Measurements from ENCODE around the gene CSMD2.

CSMD2 gene

DNA sequence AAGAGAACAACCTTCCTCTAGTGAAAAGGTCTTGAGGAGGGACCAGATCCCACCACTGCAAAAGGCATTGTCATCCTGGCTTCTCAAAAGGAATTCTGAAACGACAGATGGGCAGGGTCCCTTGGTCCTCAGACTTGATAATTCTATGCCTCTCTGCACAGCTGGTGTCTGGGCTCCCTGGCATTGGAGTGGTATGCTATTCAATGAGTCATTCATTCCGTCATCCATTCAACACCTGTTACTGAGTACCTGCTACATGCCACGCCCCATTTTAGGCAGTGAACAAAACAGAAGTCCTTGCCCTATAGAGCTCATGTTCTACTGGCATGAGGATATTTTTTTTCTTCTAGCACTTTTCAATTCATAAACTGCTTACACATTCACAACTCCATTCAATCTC lies 347.0 kb downstream of the CSMD2 start:
- no peak for DNase-seq (ENCODE audit: low read depth)

DNA sequence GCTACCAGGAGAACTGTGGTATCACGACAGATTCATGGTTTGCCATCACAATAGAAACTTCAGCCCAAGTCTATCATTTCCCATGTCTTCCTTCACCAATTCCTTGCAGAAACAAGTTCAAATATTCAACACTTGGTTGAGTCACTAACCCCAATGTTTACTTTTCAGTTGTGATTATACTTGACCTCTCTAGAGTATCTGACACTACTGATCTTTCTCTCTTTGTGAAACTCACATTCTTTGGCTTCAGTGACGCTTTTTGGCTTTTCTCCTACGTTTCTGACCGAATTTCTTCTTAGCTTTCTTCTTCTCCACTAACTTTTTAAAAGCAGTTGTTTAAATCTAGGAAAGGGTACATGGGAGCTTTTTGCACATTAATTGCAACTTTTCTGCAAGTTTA lies 350.0 kb downstream of the CSMD2 start:
- no peak for DNase-seq (ENCODE audit: low read depth)

DNA sequence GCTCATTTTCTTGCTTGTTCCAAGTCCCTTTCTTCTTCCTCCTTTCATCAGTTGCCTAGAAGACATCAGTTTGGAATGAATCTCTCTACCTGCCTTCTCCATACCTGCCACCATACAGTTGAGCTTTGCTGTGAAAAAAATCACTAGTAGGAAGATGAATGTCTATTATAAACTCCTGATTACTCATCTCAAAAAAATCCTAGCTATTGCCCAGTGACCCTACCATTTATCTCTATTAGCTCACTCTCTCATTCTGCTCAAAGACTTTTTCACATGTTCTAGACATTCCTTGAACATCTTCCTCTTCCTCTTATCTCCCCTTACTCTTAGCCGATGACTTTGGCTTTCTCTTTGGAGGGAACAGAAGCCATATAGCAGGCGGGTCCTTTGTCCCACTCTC lies 350.9 kb downstream of the CSMD2 start:
- no peak for DNase-seq (ENCODE audit: low read depth)

DNA sequence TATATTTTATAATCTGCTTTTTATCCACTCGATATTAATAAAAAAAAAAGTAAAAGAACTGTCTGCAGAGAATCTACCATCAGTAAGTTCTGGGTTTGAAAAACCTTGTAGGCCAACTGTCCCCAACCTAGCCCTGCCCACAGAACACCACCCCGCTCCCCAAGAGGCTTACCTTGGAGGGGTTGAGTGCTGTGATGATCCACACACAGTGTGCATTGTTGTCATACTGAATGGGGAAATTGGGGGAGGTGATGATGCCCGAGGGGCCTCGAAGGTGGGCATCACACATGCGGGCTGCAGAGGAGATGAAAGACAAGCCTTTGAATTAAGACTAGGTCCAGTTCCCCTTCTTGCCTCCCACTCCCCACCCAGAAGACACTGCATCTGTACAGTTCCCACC lies 354.5 kb downstream of the CSMD2 start:
- DNase-seq (ENCODE audit: low read depth), result no peak

DNA sequence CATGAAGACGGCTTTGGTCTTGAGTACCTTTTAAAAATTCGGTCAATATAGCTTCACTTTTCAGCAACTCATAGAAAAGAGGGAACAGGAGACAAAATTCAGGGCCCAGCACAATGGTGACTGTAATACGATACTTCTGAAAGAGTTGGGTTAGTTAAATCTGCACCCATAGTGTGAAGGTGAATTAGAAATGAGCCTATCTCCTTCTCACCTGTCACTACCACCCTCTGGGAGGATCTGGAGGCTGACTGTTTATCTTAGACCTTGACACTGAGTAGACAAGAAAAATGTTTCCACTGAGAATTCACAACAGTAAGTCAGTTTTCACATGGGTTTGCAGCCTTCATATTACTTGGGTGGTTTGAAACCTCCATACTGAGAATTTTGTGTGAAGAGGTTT lies 359.0 kb downstream of the CSMD2 start:
- no peak for DNase-seq (ENCODE audit: low read depth)

DNA sequence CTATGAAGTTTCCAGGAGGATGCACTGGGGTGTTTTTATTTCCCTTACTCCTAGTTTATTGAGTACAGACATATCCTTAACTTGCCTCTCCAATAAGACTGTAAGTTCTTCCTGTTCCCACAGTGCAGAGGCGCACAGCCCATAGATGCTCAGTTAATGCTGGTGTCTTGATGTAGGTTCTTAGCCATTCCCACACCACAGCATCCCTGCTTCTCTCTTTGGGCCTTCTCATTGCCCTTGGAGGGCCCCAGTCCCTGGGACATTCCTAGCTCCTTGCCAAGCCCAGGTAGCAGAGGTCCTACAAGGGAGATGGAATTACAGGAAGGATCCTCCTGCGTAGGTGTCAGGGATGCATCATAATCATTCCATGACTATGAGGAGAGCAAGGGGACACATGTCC lies 362.8 kb downstream of the CSMD2 start:
- DNase-seq (ENCODE audit: low read depth), result no peak

DNA sequence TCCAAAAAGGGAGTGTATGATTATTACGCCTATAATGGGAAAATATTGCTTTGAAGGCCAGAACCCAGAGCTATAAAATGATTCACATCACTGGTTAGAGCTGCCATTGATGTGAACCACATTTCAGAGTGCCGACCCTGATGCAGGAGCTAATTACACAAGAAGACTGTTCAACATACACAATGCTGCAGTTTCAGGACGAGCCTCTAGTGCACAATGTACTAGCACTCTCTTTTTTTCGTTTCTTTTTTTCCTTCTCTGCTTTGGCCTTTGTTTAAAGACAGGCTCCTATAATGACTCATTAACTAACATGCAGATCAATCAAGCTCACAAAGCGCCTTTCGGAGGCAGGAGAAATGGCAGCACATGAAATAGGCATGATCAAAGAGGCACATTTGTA lies 367.2 kb downstream of the CSMD2 start:
- no peak for DNase-seq (ENCODE audit: low read depth)

DNA sequence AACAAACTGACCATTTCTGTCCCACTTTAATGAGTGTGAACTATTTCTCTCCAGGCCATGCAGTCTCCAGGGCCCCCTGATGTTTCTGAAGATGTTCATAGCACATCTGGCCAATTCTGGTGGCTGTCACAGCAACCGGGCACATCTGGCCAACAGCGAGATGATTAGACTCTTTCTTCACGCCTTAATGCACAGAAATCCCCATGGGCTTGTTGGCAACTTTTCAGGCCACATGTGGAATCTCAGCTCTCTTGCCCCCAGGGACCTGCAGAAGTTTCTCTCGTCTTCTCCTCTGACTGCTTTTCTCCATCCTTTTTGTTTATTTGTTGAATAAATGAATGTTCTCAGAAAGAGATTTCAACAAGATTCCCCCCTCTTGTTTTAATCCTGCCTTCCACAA lies 372.4 kb downstream of the CSMD2 start:
- DNase-seq (ENCODE audit: low read depth), result no peak

DNA sequence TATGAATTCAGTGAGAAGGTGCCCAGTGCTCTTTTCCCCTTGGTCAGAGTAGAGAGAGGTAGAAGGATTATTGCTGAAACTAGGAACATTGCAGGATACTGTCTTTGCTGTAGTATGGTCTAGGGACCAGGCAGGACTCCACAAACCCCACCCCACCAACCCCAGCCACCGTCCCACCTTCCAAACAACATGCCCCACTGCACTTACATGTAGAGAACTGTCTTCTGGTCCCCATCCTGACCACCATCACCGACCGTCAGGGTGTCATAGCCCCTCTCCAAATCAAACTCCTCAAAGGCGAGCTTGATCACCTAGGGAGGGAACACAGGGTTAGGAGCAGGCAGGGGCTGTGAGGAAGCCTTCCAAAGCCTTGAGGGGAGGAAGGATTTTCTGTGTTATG lies 372.8 kb downstream of the CSMD2 start:
- no peak for DNase-seq (ENCODE audit: low read depth)

DNA sequence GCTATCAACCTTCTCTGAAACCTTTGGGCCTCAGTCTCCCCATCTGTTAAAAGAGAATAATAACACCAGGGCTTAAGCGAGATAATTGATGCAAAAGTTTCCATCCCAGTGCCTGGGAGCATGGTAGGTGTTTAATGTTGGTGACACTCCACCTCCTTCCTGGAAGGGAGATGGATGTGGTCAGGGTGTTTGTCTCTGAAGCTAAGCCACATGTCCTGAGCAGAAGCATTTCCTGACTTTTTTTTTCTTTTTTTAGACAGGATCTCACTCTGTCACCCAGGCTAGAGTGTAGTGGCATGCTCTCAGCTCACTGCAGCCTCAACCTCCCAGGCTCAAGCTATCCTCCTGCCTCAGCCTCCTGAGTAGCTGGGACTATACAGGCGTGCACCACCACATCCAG lies 373.8 kb downstream of the CSMD2 start:
- no peak for DNase-seq (ENCODE audit: low read depth)

DNA sequence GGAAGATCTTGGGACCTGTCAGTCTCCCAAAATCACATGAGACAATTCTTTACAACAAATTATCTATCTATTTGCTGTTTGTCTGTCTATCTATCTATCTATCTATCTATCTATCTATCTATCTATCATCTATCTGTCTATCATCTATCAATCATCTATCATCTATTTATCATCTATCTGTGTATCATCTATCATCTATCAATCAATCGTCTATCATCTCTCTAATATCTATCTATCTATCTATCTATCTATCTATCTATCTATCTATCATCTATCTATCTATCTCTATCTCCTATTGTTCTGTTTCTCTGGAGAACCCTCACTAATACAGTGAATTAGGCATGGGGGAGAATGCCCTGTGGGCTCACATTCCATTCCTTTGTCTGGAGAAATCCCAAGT lies 374.5 kb downstream of the CSMD2 start:
- no peak for DNase-seq (ENCODE audit: low read depth)

DNA sequence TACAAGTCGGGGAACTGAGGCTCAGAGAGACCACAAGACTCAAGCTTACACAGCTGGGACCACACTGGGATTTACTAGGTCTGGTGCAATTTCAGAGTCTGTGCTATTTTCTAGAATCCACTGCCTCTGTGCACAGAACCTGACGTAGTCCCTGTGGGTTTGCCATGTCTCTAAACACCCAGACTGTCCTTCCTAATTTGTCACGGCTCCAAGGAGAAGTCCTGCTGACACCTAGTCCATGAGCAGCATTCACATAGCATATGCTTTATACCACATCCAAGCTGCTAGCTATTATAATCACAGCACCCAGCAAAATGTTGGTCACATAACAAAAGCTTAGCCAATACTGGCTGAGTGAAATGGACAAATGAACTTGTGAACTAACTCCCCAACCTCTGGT lies 380.2 kb downstream of the CSMD2 start:
- DNase-seq (ENCODE audit: low read depth), result no peak

DNA sequence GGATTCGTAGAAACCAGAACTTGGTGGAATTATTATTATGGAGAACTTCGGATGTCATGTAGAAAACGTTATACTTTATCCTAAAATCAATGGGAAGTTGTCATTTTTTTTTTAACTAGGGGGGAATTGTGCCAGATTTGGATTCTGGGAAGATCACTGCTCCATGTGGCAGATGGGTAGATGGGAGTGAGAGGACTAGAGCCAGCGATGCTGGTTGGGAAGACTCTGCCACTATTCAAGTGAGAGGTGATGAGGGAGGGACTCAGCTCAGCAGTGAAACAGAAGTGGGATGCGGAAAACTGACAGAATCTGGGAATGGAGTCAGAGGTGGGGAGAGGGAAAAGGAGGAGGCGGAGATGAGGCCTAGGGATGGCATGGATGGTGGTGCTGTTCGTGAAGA lies 382.3 kb downstream of the CSMD2 start:
- no peak for DNase-seq (ENCODE audit: low read depth)

DNA sequence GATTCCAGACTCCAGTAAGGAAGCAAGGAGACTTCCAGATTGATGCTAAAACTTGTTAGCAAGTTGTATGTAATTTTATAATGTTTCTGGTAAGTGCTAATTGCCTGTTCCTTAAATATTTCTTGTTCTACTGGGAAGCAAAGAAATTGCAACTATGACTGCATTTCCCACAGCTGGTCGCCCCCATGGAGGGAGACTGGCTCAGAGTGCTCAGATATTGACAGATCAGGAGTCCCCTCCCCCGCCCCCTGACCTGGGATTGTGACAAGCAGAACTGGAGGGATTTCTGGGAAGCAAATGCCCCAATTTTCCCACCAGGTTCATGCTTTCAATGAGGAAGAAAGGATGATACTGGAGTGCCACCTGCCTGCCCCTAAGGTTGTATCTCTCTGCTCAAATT lies 383.4 kb downstream of the CSMD2 start:
- no peak for DNase-seq (ENCODE audit: low read depth)

DNA sequence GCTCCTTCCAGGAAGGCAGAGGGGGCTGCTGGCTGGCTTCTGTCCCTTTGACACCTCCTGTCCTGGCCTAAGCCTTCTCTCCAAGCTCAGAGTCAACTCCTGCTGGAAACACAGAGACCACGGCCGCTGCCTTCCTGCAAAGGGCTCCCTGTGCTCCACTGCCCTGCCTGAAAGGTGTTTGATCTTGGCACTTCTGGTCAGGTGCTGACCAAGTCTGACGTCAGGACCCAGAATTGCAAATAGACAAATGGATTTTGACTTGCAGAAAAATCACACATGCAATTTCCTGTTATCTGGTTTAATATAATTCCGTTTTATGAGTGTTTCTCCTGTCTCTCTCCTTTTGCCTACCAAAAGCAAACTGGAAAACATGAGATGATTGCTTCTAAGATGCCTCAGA lies 387.7 kb downstream of the CSMD2 start:
- no peak for DNase-seq (ENCODE audit: low read depth)

DNA sequence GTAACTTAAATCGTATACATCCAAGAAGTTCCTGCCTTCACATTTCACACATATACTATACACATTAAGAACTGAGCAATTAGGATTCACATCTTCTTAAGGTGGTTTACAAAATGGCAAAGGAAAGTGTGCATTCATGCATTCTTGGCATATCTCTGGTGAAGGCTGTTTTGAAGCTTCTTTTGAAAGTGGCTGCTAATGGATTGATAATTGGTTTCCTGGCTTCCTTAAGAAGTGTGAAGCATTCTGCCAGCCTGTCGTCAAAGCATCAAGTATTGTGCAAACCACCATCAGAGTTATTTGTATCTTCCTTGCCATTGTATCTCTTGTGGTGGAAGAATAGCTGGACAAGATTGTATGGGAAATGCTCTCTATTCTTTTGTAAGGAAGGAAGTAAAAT lies 396.2 kb downstream of the CSMD2 start:
- no peak for DNase-seq (ENCODE audit: low read depth)

DNA sequence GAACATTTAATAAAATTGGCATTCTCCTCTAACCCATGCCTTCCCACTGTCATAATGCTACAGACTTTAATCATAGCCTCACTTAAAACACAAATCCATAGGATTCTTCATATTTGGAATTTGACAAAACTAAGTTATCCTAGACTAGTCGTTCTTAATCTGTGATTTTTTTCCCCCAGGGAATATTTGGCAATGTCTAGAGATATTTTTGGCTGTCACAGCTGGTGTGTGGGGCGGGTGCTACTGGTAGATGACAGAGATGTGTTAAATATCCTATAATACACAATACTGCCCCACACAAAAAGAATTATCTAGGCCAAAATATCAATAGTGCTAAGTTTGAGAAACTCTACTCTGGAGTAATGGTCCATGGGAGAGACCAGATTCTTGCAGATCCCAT lies 396.9 kb downstream of the CSMD2 start:
- DNase-seq (ENCODE audit: low read depth), result no peak

DNA sequence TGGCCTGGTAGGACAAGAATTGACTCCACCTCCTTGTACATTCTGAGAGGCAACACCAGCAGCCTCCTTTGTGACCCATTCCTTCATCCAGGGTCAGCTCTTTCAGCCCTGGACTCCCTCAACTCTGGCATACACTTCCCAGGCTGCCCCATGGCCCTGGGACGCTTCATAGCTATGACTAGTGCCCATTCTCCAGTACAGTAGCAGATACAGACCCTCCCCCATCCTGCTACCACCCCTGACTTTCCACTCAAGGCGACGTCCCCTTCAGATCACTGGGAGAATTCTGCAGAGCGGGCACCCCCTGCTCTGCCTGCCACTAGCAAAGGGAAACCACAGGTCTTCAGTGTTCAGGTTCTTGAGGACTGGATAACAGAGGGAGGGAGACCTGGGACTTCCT lies 400.9 kb downstream of the CSMD2 start:
- no peak for DNase-seq (ENCODE audit: low read depth)

DNA sequence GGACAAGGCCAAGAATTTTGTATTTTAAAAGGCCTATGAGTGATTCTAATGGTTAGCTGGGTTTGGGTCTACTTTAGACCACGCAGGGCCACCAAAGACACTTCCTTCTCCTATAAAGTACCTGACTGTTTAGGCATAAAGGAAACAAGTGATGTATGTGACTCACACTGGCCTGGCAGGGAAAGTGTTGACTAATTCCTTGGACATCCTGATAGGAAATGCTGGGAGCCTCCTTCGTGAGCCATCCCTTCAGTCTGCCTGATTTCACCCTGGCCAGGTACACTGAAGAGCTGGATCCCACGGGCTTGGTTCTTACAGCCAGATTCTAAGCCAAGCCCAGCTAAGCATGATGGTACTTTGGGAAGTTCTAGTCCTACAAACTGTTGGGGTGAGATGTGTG lies 401.6 kb downstream of the CSMD2 start:
- DNase-seq (ENCODE audit: low read depth), result no peak

DNA sequence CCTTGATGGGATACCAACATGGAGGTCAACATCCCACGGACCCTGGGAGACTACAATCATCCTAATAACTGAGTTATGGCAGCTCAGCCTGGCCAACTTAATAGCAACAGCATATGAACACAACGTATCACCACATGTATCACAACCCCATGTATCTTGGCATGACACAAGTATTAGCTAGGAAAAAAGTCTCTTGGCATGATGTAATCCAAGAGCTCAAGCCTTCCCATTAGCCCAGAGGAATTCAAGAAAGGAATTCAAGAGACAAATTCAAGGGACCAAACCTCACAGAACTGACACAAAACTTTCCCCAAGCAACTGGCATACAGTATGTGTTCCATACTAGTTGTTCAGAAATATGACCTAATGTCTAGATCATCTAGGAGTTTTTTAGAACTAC lies 402.1 kb downstream of the CSMD2 start:
- no peak for DNase-seq (ENCODE audit: low read depth)

DNA sequence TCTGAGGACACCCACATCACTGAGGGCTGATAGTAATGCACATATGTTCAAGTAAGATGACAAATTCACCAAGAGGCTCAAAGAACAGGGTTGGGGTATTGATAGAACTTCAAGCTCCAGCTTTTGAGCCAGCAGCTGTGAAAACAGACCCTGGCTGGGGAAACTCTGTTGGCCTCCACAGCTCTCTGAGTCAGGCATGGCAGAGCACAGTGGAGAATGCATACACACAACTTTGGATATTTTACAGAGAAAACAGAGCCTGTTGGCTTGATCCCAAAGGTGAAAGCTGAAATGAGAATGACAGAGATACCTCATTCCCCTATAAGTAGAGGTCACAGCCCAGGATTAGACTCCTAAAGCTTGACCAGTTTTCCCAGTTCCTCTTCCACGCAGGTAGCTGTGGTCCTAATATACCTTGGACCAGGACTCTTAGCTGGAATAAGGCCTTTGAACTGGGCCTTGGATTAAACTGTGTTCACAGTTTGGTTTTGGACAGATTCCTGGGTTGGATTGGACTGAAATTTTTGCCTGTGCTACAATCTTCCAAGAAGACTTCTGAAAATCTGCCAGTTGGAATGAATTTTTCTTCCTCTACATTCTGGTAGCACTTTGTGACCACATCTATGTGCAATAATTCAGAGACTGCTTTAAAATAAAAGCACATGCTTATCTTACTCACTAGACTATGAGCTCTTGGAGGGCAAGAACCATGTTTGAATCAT lies 402.8 kb downstream of the CSMD2 start:
- no peak for DNase-seq (ENCODE audit: low read depth)

DNA sequence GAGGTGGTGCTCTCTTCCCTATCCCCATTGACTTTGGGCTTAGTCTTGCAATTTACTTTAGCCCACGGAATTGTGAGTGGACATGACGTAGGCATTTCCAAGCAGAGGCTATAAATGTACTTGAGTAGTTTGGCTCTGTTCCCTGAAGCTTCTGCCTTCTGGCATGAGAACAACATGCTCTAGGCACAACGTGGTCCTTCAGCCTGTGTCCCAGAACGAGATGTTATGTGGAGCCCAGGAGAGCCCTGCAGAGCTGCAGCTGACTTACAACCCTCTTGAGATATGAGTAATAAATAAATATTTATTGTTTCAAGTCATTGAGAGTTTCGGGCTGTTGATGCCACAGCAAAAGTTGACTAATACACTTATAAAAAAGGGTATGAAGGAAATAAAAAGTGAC lies 406.3 kb downstream of the CSMD2 start:
- DNase-seq (ENCODE audit: low read depth), result no peak

DNA sequence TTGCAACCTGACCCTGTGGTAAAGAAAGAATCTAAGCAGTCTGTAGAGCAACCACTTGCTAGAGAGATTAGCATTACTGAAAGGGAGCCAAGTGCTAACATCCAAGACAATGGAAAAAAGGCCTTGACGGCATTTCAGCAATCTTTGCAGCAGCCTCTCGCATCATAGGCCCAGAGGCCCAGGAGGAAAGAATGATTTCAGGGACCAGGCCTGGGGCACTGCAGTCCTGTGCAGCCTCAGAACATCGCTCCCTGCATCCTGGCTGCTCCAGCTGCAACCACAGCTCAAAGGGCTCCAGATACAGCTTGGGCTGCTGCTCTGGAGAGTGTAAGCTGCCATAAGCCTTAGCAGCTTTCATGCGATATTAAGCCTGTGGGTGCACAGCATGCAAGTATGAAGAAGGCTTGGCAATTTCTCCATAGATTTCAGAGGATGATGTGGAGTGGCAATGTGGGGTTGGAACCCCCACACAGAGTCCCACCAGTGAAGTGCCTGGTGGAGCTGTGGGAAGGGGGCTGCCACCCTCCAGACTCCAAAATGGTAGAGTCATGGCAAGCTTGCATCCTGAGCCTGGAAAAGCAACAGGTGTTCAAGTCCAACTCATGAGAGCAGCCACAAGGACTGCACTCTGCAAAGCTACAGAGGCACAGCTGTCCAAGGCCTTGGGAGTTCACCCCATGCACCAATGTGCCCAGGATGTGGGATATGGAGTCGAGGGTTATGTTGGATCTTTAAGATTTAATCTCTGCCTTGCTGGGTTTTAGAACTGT lies 411.8 kb downstream of the CSMD2 start:
- DNase-seq (ENCODE audit: low read depth), result no peak

DNA sequence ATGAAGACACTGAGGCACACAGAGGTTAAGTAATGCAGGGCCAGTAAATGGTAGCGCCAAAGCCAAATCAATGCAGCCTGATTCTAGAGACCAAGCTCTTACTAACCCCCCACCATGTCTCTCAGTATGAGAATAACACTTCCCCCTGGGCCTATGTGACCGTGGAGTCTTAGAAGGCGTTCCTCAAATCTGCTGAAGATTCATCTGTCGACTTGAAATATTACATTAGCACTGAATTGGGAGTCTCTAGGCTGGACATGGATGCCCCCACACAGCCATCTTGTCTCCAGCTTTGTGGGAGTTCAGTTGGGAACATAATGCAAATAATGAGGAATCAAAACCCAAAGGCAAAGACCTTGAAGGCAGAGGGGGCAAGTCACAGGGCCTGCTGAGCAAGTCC lies 419.1 kb downstream of the CSMD2 start:
- DNase-seq (ENCODE audit: low read depth), result no peak

Data from activated T-cell treated with anti-CD3 and anti-CD28 coated beads for 1 hour (primary cell).